GM21717 (cell line): Measurements from ENCODE around the gene RTTN.

ENCODE experiments used
- ATAC-seq: cut with Tn5 transposase; IDR thresholded peaks from one replicate; pipeline ENCODE4 v1.9.1; 2021; ENCODE audit warnings: mild to moderate bottlenecking, moderate library complexity; ENCODE audit not compliant: unreplicated experiment

Gene RTTN

GRCh38 chr18:70216788-70217187 lies 11.3 kb upstream of the RTTN start:
- no peak for ATAC-seq

- ATAC-seq, result no peak
Observed at GRCh38 chr18:70207181-70207580, 1.7 kb upstream of the RTTN start.

GRCh38 chr18:70200286-70200685 lies 5.2 kb downstream of the RTTN start:
- ATAC-seq, result no peak

- ATAC-seq, result no peak
Observed at GRCh38 chr18:70197844-70198243, 7.6 kb downstream of the RTTN start.

- ATAC-seq, result no peak
Observed at GRCh38 chr18:70197026-70197425, 8.5 kb downstream of the RTTN start.

GRCh38 chr18:70195852-70196434 lies 9.5 kb downstream of the RTTN start:
- no peak for ATAC-seq

GRCh38 chr18:70195014-70195614 lies 10.4 kb downstream of the RTTN start:
- peak; percentile 47 for ATAC-seq

- peak; percentile 86 for ATAC-seq
Observed at GRCh38 chr18:70194227-70194890, 11.1 kb downstream of the RTTN start.

- no peak for ATAC-seq
Observed at GRCh38 chr18:70190529-70190928, 15.0 kb downstream of the RTTN start.

- ATAC-seq, result no peak
Observed at GRCh38 chr18:70188113-70188512, 17.4 kb downstream of the RTTN start.

- no peak for ATAC-seq
Observed at GRCh38 chr18:70183441-70183840, 22.0 kb downstream of the RTTN start.

GRCh38 chr18:70182548-70182947 lies 22.9 kb downstream of the RTTN start:
- no peak for ATAC-seq

- ATAC-seq, result no peak
Observed at GRCh38 chr18:70181725-70182124, 23.8 kb downstream of the RTTN start.

- no peak for ATAC-seq
Observed at GRCh38 chr18:70181015-70181414, 24.5 kb downstream of the RTTN start.

GRCh38 chr18:70176537-70176936 lies 28.9 kb downstream of the RTTN start:
- ATAC-seq, result no peak

- ATAC-seq, result no peak
Observed at GRCh38 chr18:70175216-70175615, 30.3 kb downstream of the RTTN start.

- no peak for ATAC-seq
Observed at GRCh38 chr18:70172225-70172624, 33.3 kb downstream of the RTTN start.

GRCh38 chr18:70169747-70170146 lies 35.7 kb downstream of the RTTN start:
- no peak for ATAC-seq

GRCh38 chr18:70166668-70167067 lies 38.8 kb downstream of the RTTN start:
- no peak for ATAC-seq

- no peak for ATAC-seq
Observed at GRCh38 chr18:70165936-70166335, 39.6 kb downstream of the RTTN start.

- no peak for ATAC-seq
Observed at GRCh38 chr18:70160073-70160678, 45.3 kb downstream of the RTTN start.
